ENCODE data around the gene SLC37A3. TPM values are rescaled to one million over a fixed set of nuclear protein-coding genes. Genes with fewer than 3 reads are reported as not detected.

Gene SLC37A3
- total RNA-seq, 1 experiment from 2014 or later: 52.7 TPM

- WGBS (ENCODE audit: extremely low coverage, insufficient read length, low lambda C conversion rate): no CpG with 5 or more reads among the region's 6 CpGs
These were observed 101.1 kb downstream of the SLC37A3 start for GRCh38 chr7:140297192-140297591.

More at GRCh38 chr7:140297192-140297591, 101.1 kb downstream of the SLC37A3 start:
- H2BK12ac ChIP-seq (ENCODE audit: insufficient read length, low read depth, low read length): no peak overlapping the region
- H3K9me3 ChIP-seq (ENCODE audit: control insufficient read depth, low read depth, low read length): no peaks in the 10 kb centered on the region
- H3K79me2 ChIP-seq (ENCODE audit: insufficient read depth, low read length): no peaks in the 10 kb centered on the region
- no peaks in the 10 kb centered on the region for H3K9me3 Mint-ChIP-seq
- no peak overlapping the region for H2AFZ ChIP-seq (ENCODE audit: low read length)
- no peak overlapping the region for H3K18ac ChIP-seq (ENCODE audit: insufficient read length, low read depth, low read length)
- no peaks in the 10 kb centered on the region for H3K4me1 Mint-ChIP-seq
- H3K27ac Mint-ChIP-seq: no peak overlapping the region
- no peak overlapping the region for H3K27ac ChIP-seq (ENCODE audit: insufficient read length, low read depth, low read length)
- H3K4me2 ChIP-seq (ENCODE audit: insufficient read depth, insufficient read length, low read length): no peak overlapping the region
- H2BK15ac ChIP-seq (ENCODE audit: low read depth, low read length): no peak overlapping the region
- H4K5ac ChIP-seq (ENCODE audit: insufficient read length, low read depth, low read length): no peak overlapping the region
- H3K14ac ChIP-seq (ENCODE audit: insufficient read depth, low read length): no peak overlapping the region
- no peaks in the 10 kb centered on the region for H3K23me2 ChIP-seq (ENCODE audit: insufficient read length, low read depth, low read length, poor library complexity, severe bottlenecking)
- no peaks in the 10 kb centered on the region for H3K36me3 Mint-ChIP-seq (ENCODE audit: insufficient read depth in 1 of 3, low read depth in 3 of 3)
- no peaks in the 10 kb centered on the region for H3K79me1 ChIP-seq (ENCODE audit: insufficient read depth, low read depth, low read length, poor library complexity, severe bottlenecking)
- H3K9ac ChIP-seq (ENCODE audit: extremely low read depth, insufficient read length, low read length): no peak overlapping the region
- no peak overlapping the region for H3K56ac ChIP-seq (ENCODE audit: insufficient read length, low read depth, low read length)
- no peak overlapping the region for H2BK5ac ChIP-seq (ENCODE audit: insufficient read length, low read length)
- no peaks in the 10 kb centered on the region for H3K27me3 ChIP-seq (ENCODE audit: insufficient read depth, low read length)
- H3K23ac ChIP-seq (ENCODE audit: insufficient read length, low read depth, low read length): no peak overlapping the region
- no peak overlapping the region for H4K91ac ChIP-seq (ENCODE audit: insufficient read length, low read depth, low read length)
- DNase-seq: no peak
- no peaks in the 10 kb centered on the region for H3K4me1 ChIP-seq (ENCODE audit: insufficient read depth, low read length)
- H3K4me3 Mint-ChIP-seq: no peak overlapping the region
- TF ChIP-seq CTCF (conservative IDR thresholded peaks at IDR 0.05): peak; percentile 40; the same call in 2 of the 3 replicates
- H4K20me1 ChIP-seq (ENCODE audit: control insufficient read depth, insufficient read depth, insufficient read length): no peaks in the 10 kb centered on the region
- no peak overlapping the region for H3T11ph ChIP-seq (ENCODE audit: low read length)
- no peak overlapping the region for H4K8ac ChIP-seq (replicated peaks; ENCODE audit: insufficient read length, low read depth, low read length)
- no peaks in the 10 kb centered on the region for H3K27me3 Mint-ChIP-seq (ENCODE audit: low read depth)
- H2BK20ac ChIP-seq (ENCODE audit: low read depth, low read length, poor library complexity, severe bottlenecking): no peak overlapping the region
- no peak overlapping the region for H2AK5ac ChIP-seq (ENCODE audit: insufficient read length, low read length)
- no peak overlapping the region for H3K4ac ChIP-seq (ENCODE audit: low read depth, low read length)
- H2BK120ac ChIP-seq (ENCODE audit: low read depth, low read length, poor library complexity, severe bottlenecking): no peak overlapping the region

Measured in H9 (cell line).